MM.1S (cell line): Measurements from ENCODE around the gene ING5.

Experiments used
- CTCF ChIP-seq: fragments of 300-600 bp; sonication (generic); IDR thresholded peaks from 2 replicates; pipeline ENCODE4 v1.5.1; 2016; ENCODE audit warnings: antibody characterized with exemption, low read length, mixed read lengths
- EZH2phosphoT487 ChIP-seq: fragments of 300-600 bp; sonication (generic); IDR thresholded peaks from 2 replicates; pipeline ENCODE4 v1.6.1; 2018; ENCODE audit warnings: antibody characterized with exemption, low read length

- TF ChIP-seq CTCF (no peak), EZH2phosphoT487 (no peak)
Observed at GRCh38 chr2:241678307-241678706, 23.5 kb upstream of the ING5 start.
